ENCODE measurements around the gene JAZF1. TPM values are rescaled to one million over a fixed set of nuclear protein-coding genes. Genes with fewer than 3 reads are reported as not detected.

JAZF1 gene
- total and polyA plus RNA-seq, 10 of the 15 experiments (the other 5 are each of a cell fraction or from before 2014, with no cell fraction given), result 0.04 to 0.82 (median 0.15) TPM; not detected in 3

DNA sequence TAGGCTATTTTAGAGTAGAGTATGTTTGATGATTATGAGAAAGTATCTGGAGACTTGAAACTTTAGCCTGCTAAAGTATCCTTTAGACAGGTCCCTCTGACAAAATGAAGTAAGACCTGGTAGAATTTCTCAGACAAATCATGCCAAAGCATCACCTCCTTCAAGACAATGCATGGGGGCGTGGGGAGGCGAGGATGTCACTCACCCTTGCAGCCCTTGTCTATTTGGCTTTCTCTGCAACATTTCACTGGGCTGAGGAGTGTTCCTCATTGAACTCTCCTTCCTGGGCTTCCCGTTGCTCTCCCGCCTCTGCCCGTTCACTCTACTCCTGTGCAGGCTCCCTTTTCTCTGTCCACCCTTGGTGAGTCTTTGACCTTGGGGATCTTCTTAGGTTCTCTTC lies 98.5 kb downstream of the JAZF1 start:
- no peak overlapping the region for H3K9ac ChIP-seq (ENCODE audit: control insufficient read depth, insufficient read depth, low read length)
- H3K79me2 ChIP-seq (ENCODE audit: control insufficient read depth, insufficient read depth, low read length), result no peaks in the 10 kb centered on the region
- WGBS (ENCODE audit: insufficient coverage, insufficient replicate concordance, low lambda C conversion rate, missing lambda C conversion rate), result 20% methylated on average over 5 of the region's 5 CpGs
- no peaks in the 10 kb centered on the region for H3K9me3 ChIP-seq (replicated peaks; ENCODE audit: control insufficient read depth, insufficient read depth, low read length)
- CTCF ChIA-PET, result interaction anchor here (1.1 kb wide), 1 partner anchor 15 kb away, joined by 7 read pairs; no protein-coding TSS in a partner anchor
- SMC1A ChIA-PET (ENCODE audit: uncharacterized antibody, unreplicated experiment), result no interaction called here
- H3K4me3 ChIP-seq, result no peak overlapping the region
- DNase-seq (ENCODE audit: low read depth, low spot score) (no peak), FAIRE-seq (no peak), ATAC-seq (no peak)
- no TSS peak for BruUV-seq (replicated peaks)
- POLR2A ChIA-PET, result no interaction called here
- in situ Hi-C loops (cut with MboI) (no loop called here), intact Hi-C loops (cut with micrococcal nuclease; ENCODE audit: unreplicated experiment) (no loop called here)
- RAD21 ChIA-PET (ENCODE audit: unreplicated experiment), result no interaction called here
- no peak overlapping the region for H3K4me2 ChIP-seq (ENCODE audit: control insufficient read depth, insufficient read depth)
- no peaks in the 10 kb centered on the region for H3K36me3 ChIP-seq (ENCODE audit: control insufficient read depth in 2 of 2, insufficient read depth in 2 of 2, low read length in 1 of 2)
- H2AFZ ChIP-seq (ENCODE audit: control insufficient read depth, low read depth, low read length), result no peak overlapping the region
- no peaks in the 10 kb centered on the region for H4K20me1 ChIP-seq (ENCODE audit: control insufficient read depth, insufficient read depth)
- no peaks in the 10 kb centered on the region for H3K4me1 ChIP-seq (ENCODE audit: control insufficient read depth, insufficient read depth, low read length)
- H3K27ac ChIP-seq (ENCODE audit: control insufficient read depth, insufficient read depth), result no peak overlapping the region
- no peaks in the 10 kb centered on the region; a peak in 3 of 4 replicates for H3K27me3 ChIP-seq (replicated peaks in 1 of 2; ENCODE audit: control insufficient read depth in 2 of 2, insufficient read depth in 2 of 2, low read length in 1 of 2)
- no peak for TF ChIP-seq FOS (IDR thresholded peaks at IDR 0.05; ENCODE audit: borderline replicate concordance, extremely low read depth, insufficient read length)
- no peak for TF ChIP-seq RFX5 (IDR thresholded peaks at IDR 0.05; ENCODE audit: low read depth, low read length)
- TF ChIP-seq, protein P1, sequence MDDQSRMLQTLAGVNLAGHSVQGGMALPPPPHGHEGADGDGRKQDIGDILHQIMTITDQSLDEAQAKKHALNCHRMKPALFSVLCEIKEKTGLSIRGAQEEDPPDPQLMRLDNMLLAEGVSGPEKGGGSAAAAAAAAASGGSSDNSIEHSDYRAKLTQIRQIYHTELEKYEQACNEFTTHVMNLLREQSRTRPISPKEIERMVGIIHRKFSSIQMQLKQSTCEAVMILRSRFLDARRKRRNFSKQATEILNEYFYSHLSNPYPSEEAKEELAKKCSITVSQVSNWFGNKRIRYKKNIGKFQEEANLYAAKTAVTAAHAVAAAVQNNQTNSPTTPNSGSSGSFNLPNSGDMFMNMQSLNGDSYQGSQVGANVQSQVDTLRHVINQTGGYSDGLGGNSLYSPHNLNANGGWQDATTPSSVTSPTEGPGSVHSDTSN (IDR thresholded peaks at IDR 0.05; ENCODE audit: insufficient replicate concordance, low read depth, low read length), result no peak
- no peak for TF ChIP-seq TAF1 (IDR thresholded peaks at IDR 0.05; ENCODE audit: borderline replicate concordance, low read depth, low read length)
- no peak for TF ChIP-seq MTA2 (IDR thresholded peaks at IDR 0.05; ENCODE audit: low read depth)
- TF ChIP-seq, protein P2, sequence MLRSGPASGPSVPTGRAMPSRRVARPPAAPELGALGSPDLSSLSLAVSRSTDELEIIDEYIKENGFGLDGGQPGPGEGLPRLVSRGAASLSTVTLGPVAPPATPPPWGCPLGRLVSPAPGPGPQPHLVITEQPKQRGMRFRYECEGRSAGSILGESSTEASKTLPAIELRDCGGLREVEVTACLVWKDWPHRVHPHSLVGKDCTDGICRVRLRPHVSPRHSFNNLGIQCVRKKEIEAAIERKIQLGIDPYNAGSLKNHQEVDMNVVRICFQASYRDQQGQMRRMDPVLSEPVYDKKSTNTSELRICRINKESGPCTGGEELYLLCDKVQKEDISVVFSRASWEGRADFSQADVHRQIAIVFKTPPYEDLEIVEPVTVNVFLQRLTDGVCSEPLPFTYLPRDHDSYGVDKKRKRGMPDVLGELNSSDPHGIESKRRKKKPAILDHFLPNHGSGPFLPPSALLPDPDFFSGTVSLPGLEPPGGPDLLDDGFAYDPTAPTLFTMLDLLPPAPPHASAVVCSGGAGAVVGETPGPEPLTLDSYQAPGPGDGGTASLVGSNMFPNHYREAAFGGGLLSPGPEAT (IDR thresholded peaks at IDR 0.05; ENCODE audit: low read depth), result no peak
- no peak for TF ChIP-seq FOXK2 (IDR thresholded peaks at IDR 0.05)
- TF ChIP-seq KDM1A (IDR thresholded peaks at IDR 0.05; ENCODE audit: borderline replicate concordance), result no peak
- TF ChIP-seq, protein P3, sequence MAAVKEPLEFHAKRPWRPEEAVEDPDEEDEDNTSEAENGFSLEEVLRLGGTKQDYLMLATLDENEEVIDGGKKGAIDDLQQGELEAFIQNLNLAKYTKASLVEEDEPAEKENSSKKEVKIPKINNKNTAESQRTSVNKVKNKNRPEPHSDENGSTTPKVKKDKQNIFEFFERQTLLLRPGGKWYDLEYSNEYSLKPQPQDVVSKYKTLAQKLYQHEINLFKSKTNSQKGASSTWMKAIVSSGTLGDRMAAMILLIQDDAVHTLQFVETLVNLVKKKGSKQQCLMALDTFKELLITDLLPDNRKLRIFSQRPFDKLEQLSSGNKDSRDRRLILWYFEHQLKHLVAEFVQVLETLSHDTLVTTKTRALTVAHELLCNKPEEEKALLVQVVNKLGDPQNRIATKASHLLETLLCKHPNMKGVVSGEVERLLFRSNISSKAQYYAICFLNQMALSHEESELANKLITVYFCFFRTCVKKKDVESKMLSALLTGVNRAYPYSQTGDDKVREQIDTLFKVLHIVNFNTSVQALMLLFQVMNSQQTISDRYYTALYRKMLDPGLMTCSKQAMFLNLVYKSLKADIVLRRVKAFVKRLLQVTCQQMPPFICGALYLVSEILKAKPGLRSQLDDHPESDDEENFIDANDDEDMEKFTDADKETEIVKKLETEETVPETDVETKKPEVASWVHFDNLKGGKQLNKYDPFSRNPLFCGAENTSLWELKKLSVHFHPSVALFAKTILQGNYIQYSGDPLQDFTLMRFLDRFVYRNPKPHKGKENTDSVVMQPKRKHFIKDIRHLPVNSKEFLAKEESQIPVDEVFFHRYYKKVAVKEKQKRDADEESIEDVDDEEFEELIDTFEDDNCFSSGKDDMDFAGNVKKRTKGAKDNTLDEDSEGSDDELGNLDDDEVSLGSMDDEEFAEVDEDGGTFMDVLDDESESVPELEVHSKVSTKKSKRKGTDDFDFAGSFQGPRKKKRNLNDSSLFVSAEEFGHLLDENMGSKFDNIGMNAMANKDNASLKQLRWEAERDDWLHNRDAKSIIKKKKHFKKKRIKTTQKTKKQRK (IDR thresholded peaks at IDR 0.05; ENCODE audit: low read depth, low read length), result no peak
- TF ChIP-seq RCOR1 (conservative IDR thresholded peaks at IDR 0.05; ENCODE audit: low read depth, low read length), result no peak
- no peak for TF ChIP-seq NR2F1 (conservative IDR thresholded peaks at IDR 0.05)
- TF ChIP-seq CREM (IDR thresholded peaks at IDR 0.05; ENCODE audit: low read depth), result no peak
